ENCODE measurements around the gene TJP1.

- TF ChIP-seq CTCF (conservative IDR thresholded peaks at IDR 0.05) (no peak), EZH2 (IDR thresholded peaks at IDR 0.05; ENCODE audit: low read depth) (no peak)
Measured at GRCh38 chr15:29686445-29687203, 135.6 kb downstream of the TJP1 start.

Measured in PC-9 (cell line).